Astrocyte (in vitro differentiated cells and primary cell): ENCODE measurements around the gene NFIA. TPM values are rescaled to one million over a fixed set of nuclear protein-coding genes. Genes with fewer than 3 reads are reported as not detected.

ENCODE experiments used
- DNase-seq: peaks from one replicate; pipeline ENCODE4 v3.0.0-alpha.2; 2010; ENCODE audit warnings: low read depth
- FAIRE-seq: peaks from 2 replicates; lab custom pipeline; 2011; peaks lifted over from hg19 to GRCh38; lab: Jason Lieb, UNC
- H2AFZ ChIP-seq: 2 replicates; pipeline ENCODE4 v1.6.0; 2012; ENCODE audit warnings: low read depth, low read length, inconsistent platforms
- H3K27ac ChIP-seq: 2 replicates; pipeline ENCODE4 v1.5.1; 2011; ENCODE audit warnings: low read depth, low read length, inconsistent platforms
- H3K27me3 ChIP-seq: 2 replicates; pipeline ENCODE4 v1.6.0; 2011; ENCODE audit warnings: low read length, inconsistent platforms; ENCODE audit not compliant: insufficient read depth
- H3K36me3 ChIP-seq: 2 replicates; pipeline ENCODE4 v1.5.1; 2011; ENCODE audit warnings: low read length, inconsistent platforms; ENCODE audit not compliant: insufficient read depth
- H3K4me1 ChIP-seq: 2 replicates; pipeline ENCODE4 v1.5.1; 2011; ENCODE audit warnings: low read length, inconsistent platforms; ENCODE audit not compliant: insufficient read depth
- H3K4me2 ChIP-seq: 2 replicates; pipeline ENCODE4 v1.6.0; 2012; ENCODE audit warnings: low read length, inconsistent platforms
- H3K4me3 ChIP-seq: 2 replicates; pipeline ENCODE4 v1.5.1; 2011; ENCODE audit warnings: low read depth, mild to moderate bottlenecking, low read length, inconsistent platforms; ENCODE audit not compliant: insufficient read depth
- H3K79me2 ChIP-seq: 2 replicates; pipeline ENCODE4 v1.6.0; 2012; ENCODE audit warnings: mild to moderate bottlenecking, low read length, inconsistent platforms; ENCODE audit not compliant: insufficient read depth
- H3K9ac ChIP-seq: 2 replicates; pipeline ENCODE4 v1.6.0; 2012; ENCODE audit warnings: mild to moderate bottlenecking, low read length, inconsistent platforms
- H3K9me3 ChIP-seq: 2 replicates; pipeline ENCODE4 v1.5.1; 2012; ENCODE audit warnings: low read depth, mild to moderate bottlenecking, low read length, inconsistent platforms; ENCODE audit not compliant: insufficient read depth
- H4K20me1 ChIP-seq: 2 replicates; pipeline ENCODE4 v1.6.0; 2012; ENCODE audit warnings: low read length, inconsistent platforms; ENCODE audit not compliant: insufficient read depth
- H3K27ac Mint-ChIP-seq: one replicate; pipeline ENCODE4 v1.8.0; 2021; ENCODE audit warnings: mild to moderate bottlenecking, mixed read lengths; ENCODE audit not compliant: unreplicated experiment
- H3K27me3 Mint-ChIP-seq: one replicate; pipeline ENCODE4 v1.8.0; 2021; ENCODE audit warnings: low read depth, mixed read lengths; ENCODE audit not compliant: unreplicated experiment
- H3K36me3 Mint-ChIP-seq: one replicate; pipeline ENCODE4 v1.8.0; 2021; ENCODE audit warnings: low read depth, mixed read lengths; ENCODE audit not compliant: unreplicated experiment
- H3K4me1 Mint-ChIP-seq: one replicate; pipeline ENCODE4 v1.8.0; 2021; ENCODE audit warnings: low read depth, mixed read lengths; ENCODE audit not compliant: unreplicated experiment
- H3K4me3 Mint-ChIP-seq: one replicate; pipeline ENCODE4 v1.8.0; 2021; ENCODE audit warnings: mild to moderate bottlenecking, moderate library complexity, mixed read lengths; ENCODE audit not compliant: unreplicated experiment
- H3K9me3 Mint-ChIP-seq: one replicate; pipeline ENCODE4 v1.8.0; 2021; ENCODE audit warnings: mild to moderate bottlenecking, mixed read lengths; ENCODE audit not compliant: unreplicated experiment
- EZH2 ChIP-seq: IDR thresholded peaks from 2 replicates; pipeline ENCODE4 v1.6.1; 2012; ENCODE audit warnings: mild to moderate bottlenecking, low read length, inconsistent platforms; ENCODE audit not compliant: insufficient read depth
- total RNA-seq: library from RNA; stranded (reverse); gene quantifications from 2 replicates; pipeline ENCODE4 v1.2.1, GENCODE V29; 2021
- TF ChIP-seq, protein P1 (sequence below): IDR thresholded peaks from 2 replicates; pipeline ENCODE4 v1.5.1; 2011; ENCODE audit warnings: low read depth, mild to moderate bottlenecking, inconsistent platforms, low read length, moderate library complexity; ENCODE audit not compliant: insufficient read depth

Gene NFIA
- total RNA-seq, 1 donor from 2014 or later = 4.6 TPM

DNA sequence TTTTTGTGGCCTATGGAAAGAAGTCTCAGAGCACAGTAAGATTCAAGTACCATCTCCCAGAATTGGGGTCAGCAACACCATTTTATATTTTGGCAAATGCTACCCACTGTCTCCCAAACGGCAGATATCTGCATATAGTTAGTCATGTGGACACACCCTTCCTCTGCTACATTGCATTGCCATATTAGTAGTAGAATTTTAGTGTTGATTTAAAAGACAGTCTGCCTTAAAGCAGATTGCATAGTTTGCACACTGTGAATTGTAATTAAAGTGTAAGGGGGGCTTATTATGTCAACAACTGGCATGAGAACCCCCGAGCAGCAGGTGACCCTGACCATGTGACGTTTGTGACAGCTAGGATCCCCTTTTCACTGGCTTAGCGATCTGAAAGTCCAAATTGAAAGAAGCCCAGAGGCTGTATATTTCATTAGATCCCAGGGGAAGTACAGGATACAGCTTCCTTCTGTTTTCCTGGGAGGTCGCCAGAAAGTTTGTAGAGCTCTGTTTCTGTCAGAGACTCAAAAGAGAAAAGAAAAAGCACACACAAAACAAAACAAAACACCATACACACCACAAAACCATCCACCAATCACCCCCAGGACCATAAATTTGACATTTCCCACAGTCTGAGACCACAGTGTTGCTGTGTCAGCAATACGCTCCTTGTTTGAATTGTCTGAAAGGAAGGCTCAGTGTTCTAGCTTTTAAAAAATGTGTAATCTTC is 172.4 kb downstream of the NFIA start:
- Mint-ChIP-seq H3K4me3 (no peak overlapping the region), H3K27ac (no peak overlapping the region), H3K9me3 (no peaks in the 10 kb centered on the region), H3K36me3 (no peaks in the 10 kb centered on the region), H3K27me3 (peaks cover 1% of the 10 kb centered on the region), H3K4me1 (peaks cover 17% of the 10 kb centered on the region)
- H3K36me3 ChIP-seq = no peaks in the 10 kb centered on the region
- H3K27ac ChIP-seq = no peak overlapping the region
- H2AFZ ChIP-seq = no peak overlapping the region
- no peaks in the 10 kb centered on the region for H3K4me1 ChIP-seq
- H3K4me3 ChIP-seq = peak overlapping the region; percentile 30
- H3K79me2 ChIP-seq = no peaks in the 10 kb centered on the region
- H3K27me3 ChIP-seq = peaks cover 2% of the 10 kb centered on the region
- peak overlapping the region; percentile 5 for H3K9ac ChIP-seq
- TF ChIP-seq, protein P1, sequence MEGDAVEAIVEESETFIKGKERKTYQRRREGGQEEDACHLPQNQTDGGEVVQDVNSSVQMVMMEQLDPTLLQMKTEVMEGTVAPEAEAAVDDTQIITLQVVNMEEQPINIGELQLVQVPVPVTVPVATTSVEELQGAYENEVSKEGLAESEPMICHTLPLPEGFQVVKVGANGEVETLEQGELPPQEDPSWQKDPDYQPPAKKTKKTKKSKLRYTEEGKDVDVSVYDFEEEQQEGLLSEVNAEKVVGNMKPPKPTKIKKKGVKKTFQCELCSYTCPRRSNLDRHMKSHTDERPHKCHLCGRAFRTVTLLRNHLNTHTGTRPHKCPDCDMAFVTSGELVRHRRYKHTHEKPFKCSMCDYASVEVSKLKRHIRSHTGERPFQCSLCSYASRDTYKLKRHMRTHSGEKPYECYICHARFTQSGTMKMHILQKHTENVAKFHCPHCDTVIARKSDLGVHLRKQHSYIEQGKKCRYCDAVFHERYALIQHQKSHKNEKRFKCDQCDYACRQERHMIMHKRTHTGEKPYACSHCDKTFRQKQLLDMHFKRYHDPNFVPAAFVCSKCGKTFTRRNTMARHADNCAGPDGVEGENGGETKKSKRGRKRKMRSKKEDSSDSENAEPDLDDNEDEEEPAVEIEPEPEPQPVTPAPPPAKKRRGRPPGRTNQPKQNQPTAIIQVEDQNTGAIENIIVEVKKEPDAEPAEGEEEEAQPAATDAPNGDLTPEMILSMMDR = no peak
- TF ChIP-seq EZH2 = no peak
- H4K20me1 ChIP-seq = no peaks in the 10 kb centered on the region
- H3K4me2 ChIP-seq = peak overlapping the region; percentile 69
- DNase-seq = no peak
- FAIRE-seq = no peak
- H3K9me3 ChIP-seq = no peaks in the 10 kb centered on the region

DNA sequence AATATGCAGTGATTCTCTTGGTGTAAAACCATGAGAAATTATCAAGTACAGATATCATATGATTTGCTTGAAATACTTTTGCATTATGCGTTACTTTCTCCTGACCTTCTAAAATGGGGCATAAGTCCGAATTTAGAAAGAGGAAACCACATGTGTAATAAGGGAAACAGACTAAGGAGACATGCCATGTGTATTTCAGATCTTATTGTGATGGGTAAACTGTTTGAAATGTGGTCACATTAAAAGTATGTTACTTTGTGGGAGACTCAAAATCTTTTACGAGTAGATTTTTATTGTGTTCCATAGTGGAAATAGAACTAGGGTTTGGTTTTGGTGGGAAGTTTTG is 173.0 kb downstream of the NFIA start:
- Histone ChIP-seq H3K79me2 (no peaks in the 10 kb centered on the region), H3K4me1 (no peaks in the 10 kb centered on the region), H3K9me3 (no peaks in the 10 kb centered on the region), H3K27ac (no peak overlapping the region), H3K4me3 (peak overlapping the region; percentile 30), H4K20me1 (no peaks in the 10 kb centered on the region), H3K27me3 (peaks cover 2% of the 10 kb centered on the region), H3K4me2 (peak overlapping the region; percentile 69), H3K36me3 (no peaks in the 10 kb centered on the region), H2AFZ (no peak overlapping the region), H3K9ac (no peak overlapping the region)
- Mint-ChIP-seq H3K27ac (no peak overlapping the region), H3K4me3 (no peak overlapping the region), H3K27me3 (peaks cover 2% of the 10 kb centered on the region), H3K9me3 (no peaks in the 10 kb centered on the region), H3K4me1 (peaks cover 17% of the 10 kb centered on the region), H3K36me3 (no peaks in the 10 kb centered on the region)
- FAIRE-seq (no peak), DNase-seq (no peak)
- TF ChIP-seq EZH2 = no peak
- TF ChIP-seq, protein P1 = no peak
